Measurements from ENCODE around the gene SSH2. TPM values are rescaled to one million over a fixed set of nuclear protein-coding genes. Genes with fewer than 3 reads are reported as not detected.
"Not testable (repeated sequence)": the region's sequence is repeated elsewhere in the genome, so short reads cannot be mapped to it uniquely, and the experiment has no call there.

Gene SSH2
- total RNA-seq, 1 donor from 2014 or later, result 39.1 TPM

GRCh38 chr17:29711588-29712385 is 218.2 kb downstream of the SSH2 start:
- no peak for DNase-seq (ENCODE audit: low spot score)

GRCh38 chr17:29710891-29711418 is 219.1 kb downstream of the SSH2 start:
- DNase-seq (ENCODE audit: low spot score), result no peak

- DNase-seq (ENCODE audit: low spot score), result no peak
Measured at GRCh38 chr17:29710520-29710884, 219.5 kb downstream of the SSH2 start.

GRCh38 chr17:29709866-29710519 is 220.0 kb downstream of the SSH2 start:
- no peak for DNase-seq (ENCODE audit: low spot score)

- DNase-seq (ENCODE audit: low spot score), result no peak
Measured at GRCh38 chr17:29707212-29707571, 222.8 kb downstream of the SSH2 start.

GRCh38 chr17:29706045-29706431 is 224.0 kb downstream of the SSH2 start:
- no peak for DNase-seq (ENCODE audit: low spot score)

- no peak for DNase-seq (ENCODE audit: low spot score)
Measured at GRCh38 chr17:29705386-29705785, 224.6 kb downstream of the SSH2 start.

- DNase-seq (ENCODE audit: low spot score), result no peak
Measured at GRCh38 chr17:29699283-29699682, 230.7 kb downstream of the SSH2 start.

- no peak for DNase-seq (ENCODE audit: low spot score)
Measured at GRCh38 chr17:29698837-29699236, 231.2 kb downstream of the SSH2 start.

- no peak for DNase-seq (ENCODE audit: low spot score)
Measured at GRCh38 chr17:29698019-29698777, 231.8 kb downstream of the SSH2 start.

GRCh38 chr17:29697371-29697770 is 232.7 kb downstream of the SSH2 start:
- no peak for DNase-seq (ENCODE audit: low spot score)

- no peak for DNase-seq (ENCODE audit: low spot score)
Measured at GRCh38 chr17:29694918-29695563, 235.0 kb downstream of the SSH2 start.

GRCh38 chr17:29693751-29694150 is 236.3 kb downstream of the SSH2 start:
- no peak for DNase-seq (ENCODE audit: low spot score)

- no peak for DNase-seq (ENCODE audit: low spot score)
Measured at GRCh38 chr17:29687596-29687995, 242.4 kb downstream of the SSH2 start.

GRCh38 chr17:29686993-29687590 is 242.9 kb downstream of the SSH2 start:
- no peak for DNase-seq (ENCODE audit: low spot score)

- DNase-seq (ENCODE audit: low spot score), result no peak
Measured at GRCh38 chr17:29683481-29683880, 246.5 kb downstream of the SSH2 start.

GRCh38 chr17:29682987-29683386 is 247.0 kb downstream of the SSH2 start:
- DNase-seq (ENCODE audit: low spot score), result no peak

GRCh38 chr17:29682054-29682453 is 248.0 kb downstream of the SSH2 start:
- no peak for DNase-seq (ENCODE audit: low spot score)

- no peak for DNase-seq (ENCODE audit: low spot score)
Measured at GRCh38 chr17:29677824-29678223, 252.2 kb downstream of the SSH2 start.

- no peak for DNase-seq (ENCODE audit: low spot score)
Measured at GRCh38 chr17:29677221-29677791, 252.7 kb downstream of the SSH2 start.

- DNase-seq (ENCODE audit: low spot score), result not testable (repeated sequence)
Measured at GRCh38 chr17:29675961-29676360, 254.1 kb downstream of the SSH2 start.

All from mesenteric fat pad (tissue), 1 donor.